Erythroblast (primary cell): ENCODE results near the gene MYO5C.

Experiments
- DNase-seq, 2 experiments: peaks; one replicate each; lab custom pipeline; 2025; lab: John Stamatoyannopoulos, UW
- GATA1 ChIP-seq: IDR thresholded peaks from 2 replicates; pipeline ENCODE4 v1.6.1; 2011; ENCODE audit warnings: low read depth, mild to moderate bottlenecking, control low read depth, low read length, moderate library complexity
- POLR2A ChIP-seq: IDR thresholded peaks from 2 replicates; pipeline ENCODE4 v1.6.1; 2011; ENCODE audit warnings: mild to moderate bottlenecking, low read length

Gene MYO5C

DNA sequence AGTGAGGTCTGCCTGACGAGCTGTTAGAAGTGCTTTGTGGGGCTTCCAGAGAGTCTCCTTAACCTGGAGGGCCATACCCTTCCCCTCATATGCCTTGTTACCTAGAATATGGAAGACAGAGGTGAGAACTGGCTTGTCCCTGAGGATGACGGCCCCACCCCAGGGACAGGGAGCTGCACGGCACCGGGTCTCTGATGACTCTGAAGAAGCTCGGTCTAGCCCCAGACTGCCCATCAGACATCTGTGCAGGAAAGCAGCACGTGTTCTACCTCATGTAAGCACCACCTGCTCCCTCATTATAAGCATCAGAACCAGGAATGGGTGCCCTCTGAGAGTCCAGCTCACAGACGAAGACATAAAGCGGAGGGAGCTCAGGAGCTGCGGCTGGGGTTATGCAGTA is 18.0 kb downstream of the MYO5C start:
- DNase-seq = no peak
- TF ChIP-seq POLR2A (no peak), GATA1 (no peak)

GRCh38 chr15:52276256-52276770 is 19.3 kb downstream of the MYO5C start:
- no peak for DNase-seq
- TF ChIP-seq POLR2A (no peak), GATA1 (no peak)

GRCh38 chr15:52263563-52264282 is 31.9 kb downstream of the MYO5C start:
- DNase-seq = no peak
- TF ChIP-seq POLR2A (no peak), GATA1 (no peak)

- DNase-seq = no peak
- TF ChIP-seq GATA1 = no peak
These were observed 33.2 kb downstream of the MYO5C start for GRCh38 chr15:52262364-52262763.

DNA sequence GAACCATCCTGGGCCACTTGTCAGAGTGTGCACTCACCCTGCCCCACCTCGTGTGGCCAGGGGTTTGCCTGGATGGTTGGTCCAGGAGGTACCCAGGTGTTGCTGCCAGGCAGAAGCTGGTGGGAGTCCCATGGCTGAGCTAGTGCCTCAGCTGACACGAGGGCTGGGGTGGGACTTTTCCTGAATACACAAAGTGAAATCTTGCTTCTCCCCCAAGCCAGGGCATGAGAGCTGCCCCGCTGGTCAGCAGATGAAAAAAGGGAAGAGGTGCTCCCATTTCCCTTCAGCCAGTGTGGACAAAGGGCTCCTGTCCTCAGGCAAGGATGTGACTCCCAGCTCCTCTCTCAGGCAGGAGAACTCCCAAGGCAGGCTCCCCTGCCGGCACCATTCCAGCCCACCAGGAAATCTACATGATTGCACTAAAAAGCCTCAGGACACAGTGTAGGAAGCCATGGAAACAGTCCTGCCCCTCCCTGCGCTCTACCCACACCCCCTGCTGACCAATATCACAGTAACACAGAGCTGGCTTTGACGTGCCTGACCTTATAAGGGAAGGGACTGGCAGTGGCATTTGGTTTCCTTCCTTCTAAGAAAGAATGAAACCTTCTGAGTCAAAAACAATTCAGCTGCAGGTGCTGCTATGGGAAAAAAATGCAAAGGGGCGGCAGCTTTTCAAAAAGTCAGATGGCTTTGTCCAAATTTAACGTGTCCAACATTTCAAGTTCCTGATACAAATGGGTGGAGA is 33.9 kb downstream of the MYO5C start:
- peak in 1 of 2 experiments; percentile 5 for DNase-seq
- no peak for TF ChIP-seq GATA1
- TF ChIP-seq POLR2A = no peak

GRCh38 chr15:52261026-52261425 is 34.6 kb downstream of the MYO5C start:
- no peak for DNase-seq
- TF ChIP-seq POLR2A (no peak), GATA1 (no peak)

- DNase-seq = no peak
- TF ChIP-seq GATA1 = no peak
- TF ChIP-seq POLR2A = no peak
These were observed 36.1 kb downstream of the MYO5C start for GRCh38 chr15:52259503-52259902.

DNA sequence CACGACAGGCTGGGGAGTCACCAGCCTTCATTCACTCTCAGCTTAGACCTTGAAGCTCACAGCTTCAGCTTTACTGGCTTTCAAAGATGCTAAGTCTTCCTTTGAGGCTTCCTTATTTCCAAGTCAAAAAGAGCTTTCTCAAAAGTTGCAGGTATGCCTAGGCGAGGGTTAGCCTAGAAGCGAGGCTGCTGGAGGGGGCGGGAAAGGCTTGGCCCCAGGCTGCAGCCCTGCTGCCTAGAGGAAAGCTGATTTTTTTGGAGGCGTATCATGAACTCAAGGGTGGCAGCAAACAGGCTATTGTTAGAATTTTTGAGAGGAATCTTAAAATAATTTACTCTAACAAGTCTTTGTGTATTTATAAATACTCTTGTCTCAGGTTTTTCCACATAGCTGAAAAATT is 37.1 kb downstream of the MYO5C start:
- DNase-seq = no peak
- no peak for TF ChIP-seq POLR2A

DNA sequence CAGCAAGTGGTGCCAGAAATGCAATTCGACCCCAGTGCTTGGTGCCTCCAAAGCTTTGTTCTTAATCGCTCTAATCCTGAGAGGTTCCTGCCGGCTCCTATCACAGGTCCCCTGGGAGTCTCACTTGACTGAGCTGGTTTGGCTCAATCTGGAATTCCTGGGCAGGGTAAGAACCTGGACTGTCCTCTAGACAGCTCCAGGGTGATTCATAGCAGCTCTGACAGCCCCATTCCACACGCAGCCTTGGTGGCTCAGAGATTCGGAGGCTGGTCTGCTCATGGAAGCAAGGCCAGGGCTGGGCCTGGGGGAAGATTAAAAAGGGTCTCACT is 37.9 kb downstream of the MYO5C start:
- TF ChIP-seq GATA1 = no peak
- no peak for TF ChIP-seq POLR2A
- DNase-seq = no peak

GRCh38 chr15:52256930-52257733 is 38.5 kb downstream of the MYO5C start:
- TF ChIP-seq GATA1 = no peak
- TF ChIP-seq POLR2A = no peak
- DNase-seq = no peak

DNA sequence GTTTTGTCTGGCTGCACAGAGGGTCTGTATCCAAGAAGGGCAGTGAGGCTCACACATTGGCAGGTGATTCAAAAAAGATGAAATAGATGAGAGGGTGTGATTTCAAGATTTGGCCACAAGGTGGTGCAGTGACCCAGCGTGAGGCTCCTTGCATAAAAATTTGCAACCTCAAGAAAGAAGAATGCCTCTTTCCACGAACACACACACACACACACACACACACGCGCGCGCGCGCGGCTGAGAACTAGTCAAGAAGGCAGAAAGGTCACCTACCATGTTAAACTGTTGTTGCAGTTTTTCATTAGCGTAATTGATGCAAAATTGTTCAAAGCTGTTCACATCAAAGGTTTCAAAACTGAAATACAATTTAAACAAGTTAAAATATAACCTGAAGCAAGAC is 39.2 kb downstream of the MYO5C start:
- TF ChIP-seq GATA1 (no peak), POLR2A (no peak)
- peak; percentile 57 to 78 for DNase-seq

DNA sequence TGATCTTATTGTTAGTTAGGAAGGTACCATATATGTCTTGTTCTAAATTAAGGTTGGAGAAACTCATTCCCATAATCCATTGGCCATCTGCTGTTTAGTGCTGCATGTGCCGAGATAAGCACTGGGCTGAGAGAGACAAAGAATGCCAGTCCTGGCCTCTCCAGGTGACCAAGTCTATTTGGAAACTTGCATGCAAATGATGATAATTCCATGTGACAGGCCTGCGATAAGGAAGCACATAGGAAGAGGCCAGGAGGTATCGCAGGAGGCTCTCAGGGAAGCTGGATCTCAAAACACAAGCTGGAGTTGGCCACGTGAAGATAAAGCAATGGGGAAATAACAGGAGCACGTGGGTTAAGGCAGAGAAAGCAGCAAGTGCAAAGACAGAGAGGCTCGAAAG is 39.7 kb downstream of the MYO5C start:
- DNase-seq = no peak
- TF ChIP-seq GATA1 (no peak), POLR2A (no peak)

GRCh38 chr15:52255008-52255407 is 40.6 kb downstream of the MYO5C start:
- DNase-seq = no peak
- TF ChIP-seq POLR2A (no peak), GATA1 (no peak)

DNA sequence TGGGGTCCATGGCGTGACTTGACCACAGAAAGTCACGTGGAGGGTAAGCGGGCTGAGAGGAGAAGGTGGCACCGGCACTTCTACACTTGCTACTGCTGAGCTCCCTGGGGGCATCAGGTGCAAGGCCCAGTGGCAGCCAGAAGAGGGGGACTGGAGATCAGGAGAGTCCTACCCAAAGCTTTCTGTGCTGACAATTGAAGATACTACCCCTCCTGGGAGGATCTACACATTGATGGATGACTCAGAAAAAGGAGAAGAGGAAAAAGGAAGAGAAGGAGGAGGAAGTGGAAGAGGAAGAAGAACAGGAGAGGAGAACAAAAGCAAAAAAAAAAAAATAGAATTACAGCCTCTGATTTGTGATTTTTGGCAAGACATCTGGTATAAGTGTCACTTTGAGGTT is 41.2 kb downstream of the MYO5C start:
- no peak for DNase-seq

More for the DNA sequence above, 41.2 kb downstream of the MYO5C start:
- no peak for TF ChIP-seq GATA1
- TF ChIP-seq POLR2A = no peak
